Thymus (tissue), 11 donors: ENCODE measurements around the gene FMNL3. TPM values are rescaled to one million over a fixed set of nuclear protein-coding genes. Genes with fewer than 3 reads are reported as not detected.

Experiments
- DNase-seq, 9 donors: peaks; one replicate each; pipeline ENCODE4 v3.0.0-alpha.2; 2013; ENCODE audit warnings: low spot score in 9 of 9, low read depth in 6 of 9, missing footprints in 1 of 9
- H3K27ac ChIP-seq, 2 donors: one replicate each; pipeline ENCODE4 v1.5.1; 2013; ENCODE audit warnings: control low read depth in 1 of 2, low read depth in 1 of 2, low read length in 1 of 2, mild to moderate bottlenecking in 1 of 2, moderate library complexity in 1 of 2
- H3K27me3 ChIP-seq, 2 donors: one replicate each; pipeline ENCODE4 v1.5.1; 2013; ENCODE audit warnings: low read length in 1 of 2; ENCODE audit not compliant: control insufficient read depth in 2 of 2, insufficient read depth in 1 of 2
- H3K36me3 ChIP-seq, 2 donors: one replicate each; pipeline ENCODE4 v1.5.1; 2013; ENCODE audit warnings: low read length in 1 of 2, mild to moderate bottlenecking in 1 of 2, moderate library complexity in 1 of 2; ENCODE audit not compliant: control insufficient read depth in 2 of 2, insufficient read depth in 2 of 2
- H3K4me1 ChIP-seq, 2 donors: one replicate each; pipeline ENCODE4 v1.5.1; 2013; ENCODE audit warnings: low read length in 2 of 2; ENCODE audit not compliant: control insufficient read depth in 2 of 2, insufficient read depth in 2 of 2
- H3K4me3 ChIP-seq, 2 donors: one replicate each; pipeline ENCODE4 v1.5.1; 2013; ENCODE audit warnings: low read length in 2 of 2, control low read depth in 1 of 2, mild to moderate bottlenecking in 1 of 2
- H3K9me3 ChIP-seq, 2 donors: one replicate each; pipeline ENCODE4 v1.5.1; 2013; ENCODE audit warnings: low read length in 1 of 2, mild to moderate bottlenecking in 1 of 2; ENCODE audit not compliant: control insufficient read depth in 2 of 2, insufficient read depth in 1 of 2
- WGBS: extraction: QIAGEN DNeasy Blood & Tissue Kit; methylation state at CpG from one replicate; pipeline ENCODE4 v1.1.7; 2013; 5-methylcytosine and 5-hydroxymethylcytosine counted together
- polyA plus RNA-seq: library from polyadenylated mRNA; stranded (reverse); fragments of 200-250 nt; gene quantifications from one replicate; pipeline ENCODE4 v1.2.3, GENCODE V29; 2013
- total RNA-seq: library from RNA; stranded (reverse); fragments of 120-200 nt; gene quantifications from one replicate; pipeline ENCODE4 v1.2.4, GENCODE V29; 2013
- donor health status: healthy.

Gene FMNL3
- total and polyA plus RNA-seq, 2 donors: 9.8 to 26.1 TPM

- Histone ChIP-seq H3K4me1 (peaks cover 0 to 2% of the 10 kb centered on the region in 2 donors), H3K27me3 (no peaks in the 10 kb centered on the region)
- WGBS: 99% methylated on average over 8 of the region's 8 CpGs
These were observed 107.2 kb downstream of the FMNL3 start for GRCh38 chr12:49599961-49600360.

GRCh38 chr12:49598527-49598926, 108.7 kb downstream of the FMNL3 start:
- no peak for DNase-seq
- Histone ChIP-seq H3K4me3 (no peak overlapping the region), H3K9me3 (no peaks in the 10 kb centered on the region), H3K27me3 (no peaks in the 10 kb centered on the region), H3K36me3 (no peaks in the 10 kb centered on the region), H3K27ac (no peak overlapping the region), H3K4me1 (no peaks in the 10 kb centered on the region)
- WGBS: 96% methylated on average over 10 of the region's 10 CpGs

More at GRCh38 chr12:49599961-49600360, 107.2 kb downstream of the FMNL3 start:
- no peak for DNase-seq
- Histone ChIP-seq H3K27ac (no peak overlapping the region), H3K36me3 (no peaks in the 10 kb centered on the region), H3K9me3 (no peaks in the 10 kb centered on the region), H3K4me3 (no peak overlapping the region)

- WGBS: 92% methylated on average over 4 of the region's 4 CpGs
These were observed 118.3 kb downstream of the FMNL3 start for GRCh38 chr12:49588721-49589516.

GRCh38 chr12:49588281-49588680, 118.9 kb downstream of the FMNL3 start:
- H3K27me3 ChIP-seq: no peaks in the 10 kb centered on the region
- peaks cover 0 to 8% of the 10 kb centered on the region in 2 donors for H3K9me3 ChIP-seq
- no peak for DNase-seq
- no peak overlapping the region for H3K4me3 ChIP-seq
- peaks cover 0 to 7% of the 10 kb centered on the region in 2 donors for H3K36me3 ChIP-seq
- H3K27ac ChIP-seq: no peak overlapping the region
- H3K4me1 ChIP-seq: no peaks in the 10 kb centered on the region
- WGBS: 92% methylated on average over 7 of the region's 7 CpGs

More at GRCh38 chr12:49588721-49589516, 118.3 kb downstream of the FMNL3 start:
- H3K4me3 ChIP-seq: no peak overlapping the region
- no peaks in the 10 kb centered on the region for H3K4me1 ChIP-seq
- no peak for DNase-seq
- H3K27me3 ChIP-seq: no peaks in the 10 kb centered on the region
- H3K27ac ChIP-seq: no peak overlapping the region
- H3K36me3 ChIP-seq: peaks cover 0 to under 1% of the 10 kb centered on the region in 2 donors
- H3K9me3 ChIP-seq: peaks cover 0 to 8% of the 10 kb centered on the region in 2 donors

- H3K9me3 ChIP-seq: peaks cover 0 to 8% of the 10 kb centered on the region in 2 donors
- DNase-seq: no peak
- 94% methylated on average over 11 of the region's 11 CpGs for WGBS
- no peaks in the 10 kb centered on the region for H3K4me1 ChIP-seq
- H3K27ac ChIP-seq: no peak overlapping the region
- H3K27me3 ChIP-seq: no peaks in the 10 kb centered on the region
- no peak overlapping the region for H3K4me3 ChIP-seq
- H3K36me3 ChIP-seq: peaks cover 0 to 7% of the 10 kb centered on the region in 2 donors
These were observed 119.9 kb downstream of the FMNL3 start for GRCh38 chr12:49587174-49587908.

Other genes with a start within 250 kb of the FMNL3 start
- 1.4 TPM for gene KCNH3, start 168.4 kb downstream of the FMNL3 start, total RNA-seq
- gene KCNH3, start 168.4 kb downstream of the FMNL3 start, polyA plus RNA-seq: 3.3 TPM
- 52.6 TPM for gene MCRS1, start 139.3 kb downstream of the FMNL3 start, total RNA-seq
- 65.5 TPM for gene MCRS1, start 139.3 kb downstream of the FMNL3 start, polyA plus RNA-seq
- 0.09 TPM for gene FAM186B, start 101.8 kb downstream of the FMNL3 start, total RNA-seq
- 0.09 TPM for gene FAM186B, start 101.8 kb downstream of the FMNL3 start, polyA plus RNA-seq
- gene PRPF40B, start 83.8 kb downstream of the FMNL3 start, total RNA-seq: 4.9 TPM
- gene PRPF40B, start 83.8 kb downstream of the FMNL3 start, polyA plus RNA-seq: 16.6 TPM
- gene TMBIM6, start 34.2 kb upstream of the FMNL3 start, total RNA-seq: 254 TPM
- gene TMBIM6, start 34.2 kb upstream of the FMNL3 start, polyA plus RNA-seq: 161 TPM
- 5.6 TPM for gene NCKAP5L, start 121.0 kb upstream of the FMNL3 start, total RNA-seq
- 17.5 TPM for gene NCKAP5L, start 121.0 kb upstream of the FMNL3 start, polyA plus RNA-seq
- gene BCDIN3D, start 135.7 kb upstream of the FMNL3 start, total RNA-seq: 5.2 TPM
- 7.0 TPM for gene BCDIN3D, start 135.7 kb upstream of the FMNL3 start, polyA plus RNA-seq
- gene FAIM2, start 196.5 kb upstream of the FMNL3 start, total RNA-seq: 0.24 TPM
- 0.41 TPM for gene FAIM2, start 196.5 kb upstream of the FMNL3 start, polyA plus RNA-seq
- 0.05 TPM for gene AQP2, start 243.3 kb upstream of the FMNL3 start, total RNA-seq
- gene AQP2, start 243.3 kb upstream of the FMNL3 start, polyA plus RNA-seq: 0.05 TPM